H9 (cell line): Measurements from ENCODE around the gene CD4. TPM values are rescaled to one million over a fixed set of nuclear protein-coding genes. Genes with fewer than 3 reads are reported as not detected.

ENCODE experiments used
- DNase-seq: peaks from one replicate; pipeline ENCODE4 v3.0.0-alpha.2; 2017
- H2AFZ ChIP-seq: one replicate; pipeline ENCODE4 v1.6.1; 2013; ENCODE audit warnings: mild to moderate bottlenecking, low read length, control low read depth, moderate library complexity
- H2AK5ac ChIP-seq: 2 replicates; pipeline ENCODE4 v1.6.1; 2013; ENCODE audit warnings: low read length, control low read depth, mixed read lengths; ENCODE audit not compliant: insufficient read length
- H2BK120ac ChIP-seq: one replicate; pipeline ENCODE4 v1.6.1; 2013; ENCODE audit warnings: low read depth, mild to moderate bottlenecking, low read length, control low read depth, inconsistent platforms; ENCODE audit not compliant: poor library complexity, severe bottlenecking
- H2BK12ac ChIP-seq: 2 replicates; pipeline ENCODE4 v1.6.1; 2013; ENCODE audit warnings: low read length, control low read depth, mixed read lengths, low read depth; ENCODE audit not compliant: insufficient read length
- H2BK15ac ChIP-seq: 2 replicates; pipeline ENCODE4 v1.6.1; 2013; ENCODE audit warnings: low read depth, low read length, control low read depth
- H2BK20ac ChIP-seq: one replicate; pipeline ENCODE4 v1.6.1; 2013; ENCODE audit warnings: low read depth, mild to moderate bottlenecking, low read length, control low read depth, inconsistent platforms; ENCODE audit not compliant: poor library complexity, severe bottlenecking
- H2BK5ac ChIP-seq: 2 replicates; pipeline ENCODE4 v1.6.1; 2013; ENCODE audit warnings: low read length, control low read depth, mixed read lengths; ENCODE audit not compliant: insufficient read length
- H3K14ac ChIP-seq: 2 replicates; pipeline ENCODE4 v1.6.1; 2013; ENCODE audit warnings: low read length, control low read depth; ENCODE audit not compliant: insufficient read depth
- H3K18ac ChIP-seq: 2 replicates; pipeline ENCODE4 v1.6.1; 2013; ENCODE audit warnings: low read depth, mild to moderate bottlenecking, mixed read lengths, low read length, control low read depth; ENCODE audit not compliant: insufficient read length
- H3K23ac ChIP-seq: 2 replicates; pipeline ENCODE4 v1.6.1; 2013; ENCODE audit warnings: low read length, control low read depth, mixed read lengths, low read depth; ENCODE audit not compliant: insufficient read length
- H3K23me2 ChIP-seq: 2 replicates; pipeline ENCODE4 v1.6.1; 2013; ENCODE audit warnings: low read depth, mild to moderate bottlenecking, mixed read lengths, low read length, control low read depth; ENCODE audit not compliant: insufficient read length, poor library complexity, severe bottlenecking
- H3K27ac ChIP-seq: 2 replicates; pipeline ENCODE4 v1.5.1; 2013; ENCODE audit warnings: low read length, control low read depth, mixed read lengths, low read depth; ENCODE audit not compliant: insufficient read length
- H3K27me3 ChIP-seq: 2 replicates; pipeline ENCODE4 v1.6.1; 2013; ENCODE audit warnings: low read length, control low read depth, inconsistent platforms; ENCODE audit not compliant: insufficient read depth
- H3K4ac ChIP-seq: 2 replicates; pipeline ENCODE4 v1.6.1; 2013; ENCODE audit warnings: low read depth, mild to moderate bottlenecking, control low read depth, inconsistent platforms, low read length, moderate library complexity
- H3K4me1 ChIP-seq: 2 replicates; pipeline ENCODE4 v1.6.1; 2013; ENCODE audit warnings: low read length, control low read depth, inconsistent platforms; ENCODE audit not compliant: insufficient read depth
- H3K4me2 ChIP-seq: 2 replicates; pipeline ENCODE4 v1.6.1; 2013; ENCODE audit warnings: low read length, control low read depth, mixed read lengths; ENCODE audit not compliant: insufficient read length, insufficient read depth
- H3K56ac ChIP-seq: 2 replicates; pipeline ENCODE4 v1.6.1; 2013; ENCODE audit warnings: low read depth, mild to moderate bottlenecking, mixed read lengths, low read length, control low read depth; ENCODE audit not compliant: insufficient read length
- H3K79me1 ChIP-seq: 2 replicates; pipeline ENCODE4 v1.6.1; 2013; ENCODE audit warnings: low read depth, mild to moderate bottlenecking, moderate library complexity, low read length, control low read depth, inconsistent platforms; ENCODE audit not compliant: insufficient read depth, poor library complexity, severe bottlenecking
- H3K79me2 ChIP-seq: 2 replicates; pipeline ENCODE4 v1.6.1; 2013; ENCODE audit warnings: low read length, control low read depth, inconsistent platforms; ENCODE audit not compliant: insufficient read depth
- H3K9ac ChIP-seq: 2 replicates; pipeline ENCODE4 v1.6.1; 2013; ENCODE audit warnings: low read length, control low read depth, mixed read lengths; ENCODE audit not compliant: insufficient read length; ENCODE audit errors: extremely low read depth
- H3K9me3 ChIP-seq: one replicate; pipeline ENCODE4 v1.6.1; 2013; ENCODE audit warnings: low read depth, low read length, inconsistent platforms; ENCODE audit not compliant: control insufficient read depth
- H3T11ph ChIP-seq: one replicate; pipeline ENCODE4 v1.6.1; 2013; ENCODE audit warnings: mild to moderate bottlenecking, low read length, control low read depth, inconsistent platforms
- H4K20me1 ChIP-seq: one replicate; pipeline ENCODE4 v1.6.1; 2013; ENCODE audit not compliant: control insufficient read depth, insufficient read length, insufficient read depth
- H4K5ac ChIP-seq: 2 replicates; pipeline ENCODE4 v1.6.1; 2013; ENCODE audit warnings: low read depth, mild to moderate bottlenecking, mixed read lengths, low read length, control low read depth; ENCODE audit not compliant: insufficient read length
- H4K8ac ChIP-seq: replicated peaks from 2 replicates; pipeline ENCODE4 v1.6.1; 2013; ENCODE audit warnings: low read length, control low read depth, mixed read lengths, low read depth; ENCODE audit not compliant: insufficient read length
- H4K91ac ChIP-seq: 2 replicates; pipeline ENCODE4 v1.6.1; 2013; ENCODE audit warnings: low read depth, mild to moderate bottlenecking, moderate library complexity, mixed read lengths, low read length, control low read depth; ENCODE audit not compliant: insufficient read length
- H3K27ac Mint-ChIP-seq, 3 experiments: 2 replicates in 2 of 3; 3 replicates in 1 of 3; pipeline ENCODE4 v1.8.0; 2020 to 2021; ENCODE audit warnings: mixed read lengths in 3 of 3, mild to moderate bottlenecking in 1 of 3, moderate library complexity in 1 of 3
- H3K27me3 Mint-ChIP-seq: 2 replicates; pipeline ENCODE4 v1.8.0; 2021; ENCODE audit warnings: low read depth, mild to moderate bottlenecking, moderate library complexity, mixed read lengths
- H3K36me3 Mint-ChIP-seq, 3 experiments: 2 replicates in 2 of 3; 3 replicates in 1 of 3; pipeline ENCODE4 v1.8.0; 2020 to 2021; ENCODE audit warnings: low read depth in 3 of 3, mixed read lengths in 3 of 3; ENCODE audit not compliant: insufficient read depth in 1 of 3
- H3K4me1 Mint-ChIP-seq, 2 experiments: 2 replicates each; pipeline ENCODE4 v1.8.0; 2020; ENCODE audit warnings: mixed read lengths in 2 of 2
- H3K4me3 Mint-ChIP-seq, 2 experiments: 2 replicates in 1 of 2; 3 replicates in 1 of 2; pipeline ENCODE4 v1.8.0; 2020 to 2021; ENCODE audit warnings: mild to moderate bottlenecking in 2 of 2, mixed read lengths in 2 of 2, moderate library complexity in 1 of 2
- H3K9me3 Mint-ChIP-seq, 2 experiments: 2 replicates in 1 of 2; 3 replicates in 1 of 2; pipeline ENCODE4 v1.8.0; 2020; ENCODE audit warnings: mild to moderate bottlenecking in 2 of 2, mixed read lengths in 2 of 2, moderate library complexity in 1 of 2
- CTCF ChIP-seq: fragments of 200-600 bp; sonication (generic); conservative IDR thresholded peaks from 3 replicates; pipeline ENCODE4 v1.8.0; 2021; ENCODE audit warnings: antibody characterized with exemption, mild to moderate bottlenecking
- WGBS: extraction: QIAGEN DNeasy Blood & Tissue Kit; methylation state at CpG from one replicate; pipeline ENCODE4 v1.1.7; 2013; ENCODE audit warnings: missing lambda C conversion rate, low lambda C conversion rate, mixed read lengths; ENCODE audit not compliant: insufficient read length; ENCODE audit errors: extremely low coverage; 5-methylcytosine and 5-hydroxymethylcytosine counted together
- total RNA-seq: library from RNA; stranded (reverse); gene quantifications from 2 replicates; pipeline ENCODE4 v1.2.1, GENCODE V29; 2021

Gene CD4
- total RNA-seq, 1 experiment from 2014 or later: 1.1 TPM

GRCh38 chr12:6839482-6840201, 50.3 kb downstream of the CD4 start:
- no peak for TF ChIP-seq CTCF
- H2BK120ac ChIP-seq: no peak overlapping the region
- H2BK15ac ChIP-seq: no peak overlapping the region
- no peak overlapping the region for H4K8ac ChIP-seq
- no peak overlapping the region for H2BK20ac ChIP-seq
- no peak overlapping the region for H3K9ac ChIP-seq
- H3K4me3 Mint-ChIP-seq: no peak overlapping the region
- no peak overlapping the region for H2BK12ac ChIP-seq
- H2AK5ac ChIP-seq: no peak overlapping the region
- no peak overlapping the region for H4K91ac ChIP-seq
- H4K5ac ChIP-seq: no peak overlapping the region
- peak overlapping the region in 2 of 3 experiments; percentile 39 to 67; a peak in 2 of 7 replicates for H3K27ac Mint-ChIP-seq
- no peaks in the 10 kb centered on the region for H4K20me1 ChIP-seq
- no peaks in the 10 kb centered on the region for H3K27me3 ChIP-seq
- H2BK5ac ChIP-seq: no peak overlapping the region
- H3K79me2 ChIP-seq: no peaks in the 10 kb centered on the region
- no peaks in the 10 kb centered on the region for H3K4me1 ChIP-seq
- no peak overlapping the region for H3K56ac ChIP-seq
- no peak overlapping the region for H2AFZ ChIP-seq
- no peaks in the 10 kb centered on the region for H3K27me3 Mint-ChIP-seq
- DNase-seq: peak; percentile 88
- no peak overlapping the region for H3K4ac ChIP-seq
- H3K79me1 ChIP-seq: no peaks in the 10 kb centered on the region
- H3K23me2 ChIP-seq: no peaks in the 10 kb centered on the region
- no peak overlapping the region for H3T11ph ChIP-seq
- WGBS: no CpG with 5 or more reads among the region's 10 CpGs
- no peak overlapping the region for H3K23ac ChIP-seq
- H3K9me3 Mint-ChIP-seq: no peaks in the 10 kb centered on the region; a peak in 1 of 5 replicates
- no peak overlapping the region for H3K14ac ChIP-seq
- H3K27ac ChIP-seq: no peak overlapping the region
- no peak overlapping the region for H3K18ac ChIP-seq
- H3K4me1 Mint-ChIP-seq: peaks cover 4 to 28% of the 10 kb centered on the region in 2 experiments; a peak in 3 of 4 replicates
- H3K36me3 Mint-ChIP-seq: peaks cover 29 to 71% (median 70%) of the 10 kb centered on the region in 3 experiments
- no peak overlapping the region for H3K4me2 ChIP-seq
- H3K9me3 ChIP-seq: no peaks in the 10 kb centered on the region
